Astrocyte (in vitro differentiated cells and primary cell): ENCODE measurements around the gene STKLD1.

Experiments used
- EZH2 ChIP-seq: IDR thresholded peaks from 2 replicates; pipeline ENCODE4 v1.6.1; 2012; ENCODE audit warnings: mild to moderate bottlenecking, low read length, inconsistent platforms; ENCODE audit not compliant: insufficient read depth
- TF ChIP-seq, protein P1 (sequence below): IDR thresholded peaks from 2 replicates; pipeline ENCODE4 v1.5.1; 2011; ENCODE audit warnings: low read depth, mild to moderate bottlenecking, inconsistent platforms, low read length, moderate library complexity; ENCODE audit not compliant: insufficient read depth

GRCh38 chr9:133415170-133415569 is 39.0 kb downstream of the STKLD1 start:
- TF ChIP-seq, protein P1, sequence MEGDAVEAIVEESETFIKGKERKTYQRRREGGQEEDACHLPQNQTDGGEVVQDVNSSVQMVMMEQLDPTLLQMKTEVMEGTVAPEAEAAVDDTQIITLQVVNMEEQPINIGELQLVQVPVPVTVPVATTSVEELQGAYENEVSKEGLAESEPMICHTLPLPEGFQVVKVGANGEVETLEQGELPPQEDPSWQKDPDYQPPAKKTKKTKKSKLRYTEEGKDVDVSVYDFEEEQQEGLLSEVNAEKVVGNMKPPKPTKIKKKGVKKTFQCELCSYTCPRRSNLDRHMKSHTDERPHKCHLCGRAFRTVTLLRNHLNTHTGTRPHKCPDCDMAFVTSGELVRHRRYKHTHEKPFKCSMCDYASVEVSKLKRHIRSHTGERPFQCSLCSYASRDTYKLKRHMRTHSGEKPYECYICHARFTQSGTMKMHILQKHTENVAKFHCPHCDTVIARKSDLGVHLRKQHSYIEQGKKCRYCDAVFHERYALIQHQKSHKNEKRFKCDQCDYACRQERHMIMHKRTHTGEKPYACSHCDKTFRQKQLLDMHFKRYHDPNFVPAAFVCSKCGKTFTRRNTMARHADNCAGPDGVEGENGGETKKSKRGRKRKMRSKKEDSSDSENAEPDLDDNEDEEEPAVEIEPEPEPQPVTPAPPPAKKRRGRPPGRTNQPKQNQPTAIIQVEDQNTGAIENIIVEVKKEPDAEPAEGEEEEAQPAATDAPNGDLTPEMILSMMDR = no peak
- no peak for TF ChIP-seq EZH2
